Neural cell (in vitro differentiated cells): ENCODE data around the gene RAB3A. TPM values are rescaled to one million over a fixed set of nuclear protein-coding genes. Genes with fewer than 3 reads are reported as not detected.
A peak's percentile ranks its signal among the peaks of the same experiment; 100 is the strongest.

Source experiments
- H2AFZ ChIP-seq: fragments of 200-600, 300-800 bp; sonication (generic), shearing (Covaris generic); 2 replicates; pipeline ENCODE4 v1.6.0; 2014; ENCODE audit warnings: low read depth, mild to moderate bottlenecking, antibody characterized with exemption, low read length, moderate library complexity
- H3F3A ChIP-seq: fragments of 200-600 bp; shearing (Covaris generic); 2 replicates; pipeline ENCODE4 v1.6.1; 2016; ENCODE audit warnings: mild to moderate bottlenecking, moderate library complexity, mixed read lengths, antibody characterized with exemption, low read length; ENCODE audit not compliant: insufficient read depth, poor library complexity, severe bottlenecking
- H3K27ac ChIP-seq: fragments of 200-600, 300-800 bp; sonication (generic), shearing (Covaris generic); 2 replicates; pipeline ENCODE4 v1.5.1; 2014; ENCODE audit warnings: mild to moderate bottlenecking, low read length, moderate library complexity
- H3K27me3 ChIP-seq: fragments of 300-800, 200-600 bp; sonication (generic), shearing (Covaris generic); 2 replicates; pipeline ENCODE4 v1.6.0; 2014; ENCODE audit warnings: mild to moderate bottlenecking, low read depth, low read length, moderate library complexity; ENCODE audit not compliant: insufficient read depth
- H3K36me3 ChIP-seq: fragments of 300-800, 200-600 bp; sonication (generic), shearing (Covaris generic); 2 replicates; pipeline ENCODE4 v1.5.1; 2014; ENCODE audit warnings: mild to moderate bottlenecking, antibody characterized with exemption, low read length, moderate library complexity; ENCODE audit not compliant: insufficient read depth
- H3K4me2 ChIP-seq: fragments of 300-800, 200-600 bp; sonication (generic), shearing (Covaris generic); 2 replicates; pipeline ENCODE4 v1.6.0; 2014; ENCODE audit warnings: mild to moderate bottlenecking, low read length
- H3K4me3 ChIP-seq: fragments of 300-800, 200-600 bp; sonication (generic), shearing (Covaris generic); 2 replicates; pipeline ENCODE4 v1.5.1; 2014; ENCODE audit warnings: mild to moderate bottlenecking, low read length, moderate library complexity
- H3K79me2 ChIP-seq: fragments of 200-600 bp; shearing (Covaris generic); replicated peaks from 2 replicates; pipeline ENCODE4 v1.6.0; 2014; ENCODE audit warnings: mild to moderate bottlenecking, low read length, moderate library complexity; ENCODE audit not compliant: insufficient read depth
- H3K9ac ChIP-seq: fragments of 300-800, 200-600 bp; sonication (generic), shearing (Covaris generic); 2 replicates; pipeline ENCODE4 v1.6.1; 2016; ENCODE audit warnings: mild to moderate bottlenecking, low read length, mixed read lengths
- H3K9me2 ChIP-seq: fragments of 200-600 bp; shearing (Covaris generic); 2 replicates; pipeline ENCODE4 v1.6.1; 2016; ENCODE audit warnings: mild to moderate bottlenecking, low read length, mixed read lengths; ENCODE audit not compliant: insufficient read depth
- H3K9me3 ChIP-seq: fragments of 200-600, 300-800 bp; sonication (generic), shearing (Covaris generic); 2 replicates; pipeline ENCODE4 v1.6.1; 2016; ENCODE audit warnings: mild to moderate bottlenecking, mixed run types, low read length, moderate library complexity, mixed read lengths
- H4K20me1 ChIP-seq: fragments of 200-600 bp; shearing (Covaris generic); 2 replicates; pipeline ENCODE4 v1.6.1; 2016; ENCODE audit warnings: mild to moderate bottlenecking, mixed run types; ENCODE audit not compliant: insufficient read depth
- EP300 ChIP-seq: fragments of 450-650 bp; conservative IDR thresholded peaks from 2 replicates; pipeline ENCODE4 v1.6.1; 2014; ENCODE audit warnings: antibody characterized with exemption, mild to moderate bottlenecking, moderate library complexity; ENCODE audit not compliant: poor library complexity, severe bottlenecking
- EZH2 ChIP-seq: fragments of 200-600, 300-800 bp; shearing (Covaris generic), sonication (generic); IDR thresholded peaks from 2 replicates; pipeline ENCODE4 v1.6.1; 2014; ENCODE audit warnings: antibody characterized with exemption, low read length, borderline replicate concordance, mild to moderate bottlenecking; ENCODE audit not compliant: insufficient read depth, poor library complexity, severe bottlenecking
- MXI1 ChIP-seq: fragments of 450-650 bp; conservative IDR thresholded peaks from 2 replicates; pipeline ENCODE4 v1.6.1; 2014; ENCODE audit warnings: antibody characterized with exemption, mild to moderate bottlenecking; ENCODE audit not compliant: poor library complexity, severe bottlenecking
- POLR2AphosphoS5 ChIP-seq: IDR thresholded peaks from 2 replicates; pipeline ENCODE4 v1.6.1; 2012
- RAD21 ChIP-seq: fragments of 450-650 bp; conservative IDR thresholded peaks from 2 replicates; pipeline ENCODE4 v1.6.1; 2014; ENCODE audit warnings: antibody characterized with exemption, mild to moderate bottlenecking, moderate library complexity
- SMC3 ChIP-seq: fragments of 450-650 bp; conservative IDR thresholded peaks from 2 replicates; pipeline ENCODE4 v1.6.1; 2014; ENCODE audit warnings: antibody characterized with exemption, mild to moderate bottlenecking, moderate library complexity; ENCODE audit not compliant: poor library complexity
- TAF1 ChIP-seq: IDR thresholded peaks from 2 replicates; pipeline ENCODE4 v1.6.1; 2012; ENCODE audit warnings: low read depth
- polyA plus RNA-seq: library from polyadenylated mRNA; depleted of rRNA; stranded (reverse); fragments of >200 nt; gene quantifications from 2 replicates; pipeline ENCODE4 v1.2.3, GENCODE V29; 2014
- TF ChIP-seq, protein P1 (sequence below): fragments of 450-650 bp; IDR thresholded peaks from 2 replicates; pipeline ENCODE4 v1.5.1; 2014; ENCODE audit warnings: antibody characterized with exemption, mild to moderate bottlenecking, moderate library complexity; ENCODE audit not compliant: poor library complexity, severe bottlenecking
- TF ChIP-seq, protein P2 (sequence below): IDR thresholded peaks from 2 replicates; pipeline ENCODE4 v1.6.1; 2012; ENCODE audit warnings: borderline replicate concordance

Gene RAB3A
- polyA plus RNA-seq, 1 donor from 2014 or later = 32.3 TPM

DNA sequence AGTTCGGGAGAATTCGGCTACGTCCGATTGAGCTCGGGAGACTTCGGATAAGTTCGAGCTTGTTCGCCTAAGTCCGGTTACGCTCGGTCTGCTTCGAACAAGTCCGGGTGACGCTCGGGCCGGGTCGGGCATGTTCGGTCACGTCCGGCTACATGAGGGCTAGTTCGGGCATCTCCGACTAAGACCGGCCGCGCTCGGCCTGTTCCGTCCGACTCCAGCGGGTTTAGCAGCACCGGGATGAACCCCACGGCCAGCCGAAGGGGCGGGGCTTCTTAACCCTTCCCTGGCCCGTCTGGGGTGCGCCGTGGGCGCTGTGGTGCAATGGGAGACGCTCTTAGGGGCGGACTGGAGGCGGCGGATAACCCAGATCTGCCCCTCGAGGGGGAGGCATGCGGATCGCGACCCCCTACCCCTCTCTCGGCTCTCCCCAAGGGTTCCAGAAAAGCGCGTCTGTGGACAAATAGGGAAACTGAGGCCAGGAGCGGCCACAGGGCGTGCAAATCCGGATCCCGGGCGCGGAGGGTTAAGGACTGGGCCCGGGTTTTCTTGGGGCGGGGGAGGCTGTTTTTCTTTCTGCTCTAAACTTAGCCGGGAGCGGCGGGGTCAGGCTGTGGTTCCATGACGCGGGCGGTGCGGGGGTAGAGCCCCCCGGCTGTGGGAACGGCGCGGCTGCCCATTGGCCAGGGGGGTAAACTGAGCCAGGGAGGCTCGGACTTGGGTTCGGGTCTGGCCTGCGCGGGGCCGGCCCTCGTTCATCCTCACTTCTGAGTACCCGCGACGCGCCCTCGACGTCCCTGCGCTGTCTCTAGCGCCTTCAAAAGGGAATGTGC, 20.9 kb upstream of the RAB3A start:
- H2AFZ ChIP-seq = peak overlapping the region; percentile 69

DNA sequence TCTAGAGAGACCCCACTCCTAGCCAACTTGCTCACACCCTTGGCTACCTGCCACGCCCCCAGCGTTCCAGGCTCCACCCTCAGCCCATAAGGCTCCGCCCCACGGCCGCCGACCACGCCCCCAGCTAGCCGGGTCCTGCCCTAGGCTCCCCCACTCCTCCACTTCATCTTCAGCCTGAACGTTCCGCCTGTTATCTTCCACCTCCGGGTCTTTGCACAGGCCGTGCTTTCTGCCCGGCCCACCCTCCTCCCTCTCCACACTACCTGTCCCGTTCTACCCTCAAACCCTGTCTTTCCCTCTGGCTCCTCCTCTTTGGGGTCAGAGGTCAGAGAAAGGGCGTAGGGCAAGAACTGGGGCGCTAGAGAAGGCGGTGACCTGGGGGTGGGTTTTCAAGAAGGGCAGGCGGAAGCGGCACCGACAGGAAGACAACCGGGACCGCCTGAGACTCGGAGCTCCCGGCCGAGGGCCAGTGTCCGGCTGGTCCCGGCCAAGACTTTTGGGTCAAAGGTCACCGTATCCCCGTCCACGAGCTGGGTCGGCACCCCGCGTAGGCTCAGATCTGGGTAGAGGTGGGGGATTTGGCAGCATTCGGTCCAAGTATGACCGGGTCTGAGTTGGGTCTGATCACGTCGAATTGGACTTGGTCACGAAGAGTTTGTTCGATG, 20.1 kb upstream of the RAB3A start:
- Histone ChIP-seq H3K36me3 (no peaks in the 10 kb centered on the region), H3K4me3 (peak overlapping the region; percentile 66), H3K9me2 (no peaks in the 10 kb centered on the region), H3K4me2 (no peak overlapping the region), H3K79me2 (no peaks in the 10 kb centered on the region), H3F3A (no peaks in the 10 kb centered on the region), H3K9ac (no peak overlapping the region), H3K27ac (no peak overlapping the region), H3K9me3 (no peaks in the 10 kb centered on the region), H3K27me3 (peaks cover 37% of the 10 kb centered on the region), H4K20me1 (no peaks in the 10 kb centered on the region), H2AFZ (no peak overlapping the region)
- TF ChIP-seq, protein P1, sequence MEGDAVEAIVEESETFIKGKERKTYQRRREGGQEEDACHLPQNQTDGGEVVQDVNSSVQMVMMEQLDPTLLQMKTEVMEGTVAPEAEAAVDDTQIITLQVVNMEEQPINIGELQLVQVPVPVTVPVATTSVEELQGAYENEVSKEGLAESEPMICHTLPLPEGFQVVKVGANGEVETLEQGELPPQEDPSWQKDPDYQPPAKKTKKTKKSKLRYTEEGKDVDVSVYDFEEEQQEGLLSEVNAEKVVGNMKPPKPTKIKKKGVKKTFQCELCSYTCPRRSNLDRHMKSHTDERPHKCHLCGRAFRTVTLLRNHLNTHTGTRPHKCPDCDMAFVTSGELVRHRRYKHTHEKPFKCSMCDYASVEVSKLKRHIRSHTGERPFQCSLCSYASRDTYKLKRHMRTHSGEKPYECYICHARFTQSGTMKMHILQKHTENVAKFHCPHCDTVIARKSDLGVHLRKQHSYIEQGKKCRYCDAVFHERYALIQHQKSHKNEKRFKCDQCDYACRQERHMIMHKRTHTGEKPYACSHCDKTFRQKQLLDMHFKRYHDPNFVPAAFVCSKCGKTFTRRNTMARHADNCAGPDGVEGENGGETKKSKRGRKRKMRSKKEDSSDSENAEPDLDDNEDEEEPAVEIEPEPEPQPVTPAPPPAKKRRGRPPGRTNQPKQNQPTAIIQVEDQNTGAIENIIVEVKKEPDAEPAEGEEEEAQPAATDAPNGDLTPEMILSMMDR = no peak
- TF ChIP-seq MXI1 (no peak), EP300 (no peak), RAD21 (no peak), EZH2 (no peak), SMC3 (no peak), TAF1 (no peak), POLR2AphosphoS5 (no peak)
- TF ChIP-seq, protein P2, sequence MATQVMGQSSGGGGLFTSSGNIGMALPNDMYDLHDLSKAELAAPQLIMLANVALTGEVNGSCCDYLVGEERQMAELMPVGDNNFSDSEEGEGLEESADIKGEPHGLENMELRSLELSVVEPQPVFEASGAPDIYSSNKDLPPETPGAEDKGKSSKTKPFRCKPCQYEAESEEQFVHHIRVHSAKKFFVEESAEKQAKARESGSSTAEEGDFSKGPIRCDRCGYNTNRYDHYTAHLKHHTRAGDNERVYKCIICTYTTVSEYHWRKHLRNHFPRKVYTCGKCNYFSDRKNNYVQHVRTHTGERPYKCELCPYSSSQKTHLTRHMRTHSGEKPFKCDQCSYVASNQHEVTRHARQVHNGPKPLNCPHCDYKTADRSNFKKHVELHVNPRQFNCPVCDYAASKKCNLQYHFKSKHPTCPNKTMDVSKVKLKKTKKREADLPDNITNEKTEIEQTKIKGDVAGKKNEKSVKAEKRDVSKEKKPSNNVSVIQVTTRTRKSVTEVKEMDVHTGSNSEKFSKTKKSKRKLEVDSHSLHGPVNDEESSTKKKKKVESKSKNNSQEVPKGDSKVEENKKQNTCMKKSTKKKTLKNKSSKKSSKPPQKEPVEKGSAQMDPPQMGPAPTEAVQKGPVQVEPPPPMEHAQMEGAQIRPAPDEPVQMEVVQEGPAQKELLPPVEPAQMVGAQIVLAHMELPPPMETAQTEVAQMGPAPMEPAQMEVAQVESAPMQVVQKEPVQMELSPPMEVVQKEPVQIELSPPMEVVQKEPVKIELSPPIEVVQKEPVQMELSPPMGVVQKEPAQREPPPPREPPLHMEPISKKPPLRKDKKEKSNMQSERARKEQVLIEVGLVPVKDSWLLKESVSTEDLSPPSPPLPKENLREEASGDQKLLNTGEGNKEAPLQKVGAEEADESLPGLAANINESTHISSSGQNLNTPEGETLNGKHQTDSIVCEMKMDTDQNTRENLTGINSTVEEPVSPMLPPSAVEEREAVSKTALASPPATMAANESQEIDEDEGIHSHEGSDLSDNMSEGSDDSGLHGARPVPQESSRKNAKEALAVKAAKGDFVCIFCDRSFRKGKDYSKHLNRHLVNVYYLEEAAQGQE = no peak

More for the DNA sequence above, 20.9 kb upstream of the RAB3A start:
- no peak overlapping the region for H3K4me2 ChIP-seq
- no peaks in the 10 kb centered on the region for H3K9me2 ChIP-seq
- no peaks in the 10 kb centered on the region for H3K79me2 ChIP-seq
- TF ChIP-seq EP300 = no peak
- peak; percentile 24 for TF ChIP-seq MXI1
- TF ChIP-seq RAD21 = no peak
- H3K27ac ChIP-seq = no peak overlapping the region
- no peaks in the 10 kb centered on the region for H4K20me1 ChIP-seq
- no peaks in the 10 kb centered on the region for H3K36me3 ChIP-seq
- peak overlapping the region; percentile 60 for H3K9ac ChIP-seq
- H3K4me3 ChIP-seq = peak overlapping the region; percentile 66
- H3K27me3 ChIP-seq = peaks cover 38% of the 10 kb centered on the region
- no peaks in the 10 kb centered on the region for H3F3A ChIP-seq
- no peaks in the 10 kb centered on the region for H3K9me3 ChIP-seq
